H9 (cell line): ENCODE data around the gene ACBD3. TPM values are rescaled to one million over a fixed set of nuclear protein-coding genes. Genes with fewer than 3 reads are reported as not detected.

ENCODE experiments used
- DNase-seq: peaks from one replicate; pipeline ENCODE4 v3.0.0-alpha.2; 2017
- H2AFZ ChIP-seq: one replicate; pipeline ENCODE4 v1.6.1; 2013; ENCODE audit warnings: mild to moderate bottlenecking, low read length, control low read depth, moderate library complexity
- H2AK5ac ChIP-seq: 2 replicates; pipeline ENCODE4 v1.6.1; 2013; ENCODE audit warnings: low read length, control low read depth, mixed read lengths; ENCODE audit not compliant: insufficient read length
- H2BK120ac ChIP-seq: one replicate; pipeline ENCODE4 v1.6.1; 2013; ENCODE audit warnings: low read depth, mild to moderate bottlenecking, low read length, control low read depth, inconsistent platforms; ENCODE audit not compliant: poor library complexity, severe bottlenecking
- H2BK12ac ChIP-seq: 2 replicates; pipeline ENCODE4 v1.6.1; 2013; ENCODE audit warnings: low read length, control low read depth, mixed read lengths, low read depth; ENCODE audit not compliant: insufficient read length
- H2BK15ac ChIP-seq: 2 replicates; pipeline ENCODE4 v1.6.1; 2013; ENCODE audit warnings: low read depth, low read length, control low read depth
- H2BK20ac ChIP-seq: one replicate; pipeline ENCODE4 v1.6.1; 2013; ENCODE audit warnings: low read depth, mild to moderate bottlenecking, low read length, control low read depth, inconsistent platforms; ENCODE audit not compliant: poor library complexity, severe bottlenecking
- H2BK5ac ChIP-seq: 2 replicates; pipeline ENCODE4 v1.6.1; 2013; ENCODE audit warnings: low read length, control low read depth, mixed read lengths; ENCODE audit not compliant: insufficient read length
- H3K14ac ChIP-seq: 2 replicates; pipeline ENCODE4 v1.6.1; 2013; ENCODE audit warnings: low read length, control low read depth; ENCODE audit not compliant: insufficient read depth
- H3K18ac ChIP-seq: 2 replicates; pipeline ENCODE4 v1.6.1; 2013; ENCODE audit warnings: low read depth, mild to moderate bottlenecking, mixed read lengths, low read length, control low read depth; ENCODE audit not compliant: insufficient read length
- H3K23ac ChIP-seq: 2 replicates; pipeline ENCODE4 v1.6.1; 2013; ENCODE audit warnings: low read length, control low read depth, mixed read lengths, low read depth; ENCODE audit not compliant: insufficient read length
- H3K23me2 ChIP-seq: 2 replicates; pipeline ENCODE4 v1.6.1; 2013; ENCODE audit warnings: low read depth, mild to moderate bottlenecking, mixed read lengths, low read length, control low read depth; ENCODE audit not compliant: insufficient read length, poor library complexity, severe bottlenecking
- H3K27ac ChIP-seq: 2 replicates; pipeline ENCODE4 v1.5.1; 2013; ENCODE audit warnings: low read length, control low read depth, mixed read lengths, low read depth; ENCODE audit not compliant: insufficient read length
- H3K27me3 ChIP-seq: 2 replicates; pipeline ENCODE4 v1.6.1; 2013; ENCODE audit warnings: low read length, control low read depth, inconsistent platforms; ENCODE audit not compliant: insufficient read depth
- H3K4ac ChIP-seq: 2 replicates; pipeline ENCODE4 v1.6.1; 2013; ENCODE audit warnings: low read depth, mild to moderate bottlenecking, control low read depth, inconsistent platforms, low read length, moderate library complexity
- H3K4me1 ChIP-seq: 2 replicates; pipeline ENCODE4 v1.6.1; 2013; ENCODE audit warnings: low read length, control low read depth, inconsistent platforms; ENCODE audit not compliant: insufficient read depth
- H3K4me2 ChIP-seq: 2 replicates; pipeline ENCODE4 v1.6.1; 2013; ENCODE audit warnings: low read length, control low read depth, mixed read lengths; ENCODE audit not compliant: insufficient read length, insufficient read depth
- H3K56ac ChIP-seq: 2 replicates; pipeline ENCODE4 v1.6.1; 2013; ENCODE audit warnings: low read depth, mild to moderate bottlenecking, mixed read lengths, low read length, control low read depth; ENCODE audit not compliant: insufficient read length
- H3K79me1 ChIP-seq: 2 replicates; pipeline ENCODE4 v1.6.1; 2013; ENCODE audit warnings: low read depth, mild to moderate bottlenecking, moderate library complexity, low read length, control low read depth, inconsistent platforms; ENCODE audit not compliant: insufficient read depth, poor library complexity, severe bottlenecking
- H3K79me2 ChIP-seq: 2 replicates; pipeline ENCODE4 v1.6.1; 2013; ENCODE audit warnings: low read length, control low read depth, inconsistent platforms; ENCODE audit not compliant: insufficient read depth
- H3K9ac ChIP-seq: 2 replicates; pipeline ENCODE4 v1.6.1; 2013; ENCODE audit warnings: low read length, control low read depth, mixed read lengths; ENCODE audit not compliant: insufficient read length; ENCODE audit errors: extremely low read depth
- H3K9me3 ChIP-seq: one replicate; pipeline ENCODE4 v1.6.1; 2013; ENCODE audit warnings: low read depth, low read length, inconsistent platforms; ENCODE audit not compliant: control insufficient read depth
- H3T11ph ChIP-seq: one replicate; pipeline ENCODE4 v1.6.1; 2013; ENCODE audit warnings: mild to moderate bottlenecking, low read length, control low read depth, inconsistent platforms
- H4K20me1 ChIP-seq: one replicate; pipeline ENCODE4 v1.6.1; 2013; ENCODE audit not compliant: control insufficient read depth, insufficient read length, insufficient read depth
- H4K5ac ChIP-seq: 2 replicates; pipeline ENCODE4 v1.6.1; 2013; ENCODE audit warnings: low read depth, mild to moderate bottlenecking, mixed read lengths, low read length, control low read depth; ENCODE audit not compliant: insufficient read length
- H4K8ac ChIP-seq: replicated peaks from 2 replicates; pipeline ENCODE4 v1.6.1; 2013; ENCODE audit warnings: low read length, control low read depth, mixed read lengths, low read depth; ENCODE audit not compliant: insufficient read length
- H4K91ac ChIP-seq: 2 replicates; pipeline ENCODE4 v1.6.1; 2013; ENCODE audit warnings: low read depth, mild to moderate bottlenecking, moderate library complexity, mixed read lengths, low read length, control low read depth; ENCODE audit not compliant: insufficient read length
- H3K27ac Mint-ChIP-seq, 3 experiments: 2 replicates in 2 of 3; 3 replicates in 1 of 3; pipeline ENCODE4 v1.8.0; 2020 to 2021; ENCODE audit warnings: mixed read lengths in 3 of 3, mild to moderate bottlenecking in 1 of 3, moderate library complexity in 1 of 3
- H3K27me3 Mint-ChIP-seq: 2 replicates; pipeline ENCODE4 v1.8.0; 2021; ENCODE audit warnings: low read depth, mild to moderate bottlenecking, moderate library complexity, mixed read lengths
- H3K36me3 Mint-ChIP-seq, 3 experiments: 2 replicates in 2 of 3; 3 replicates in 1 of 3; pipeline ENCODE4 v1.8.0; 2020 to 2021; ENCODE audit warnings: low read depth in 3 of 3, mixed read lengths in 3 of 3; ENCODE audit not compliant: insufficient read depth in 1 of 3
- H3K4me1 Mint-ChIP-seq, 2 experiments: 2 replicates each; pipeline ENCODE4 v1.8.0; 2020; ENCODE audit warnings: mixed read lengths in 2 of 2
- H3K4me3 Mint-ChIP-seq, 2 experiments: 2 replicates in 1 of 2; 3 replicates in 1 of 2; pipeline ENCODE4 v1.8.0; 2020 to 2021; ENCODE audit warnings: mild to moderate bottlenecking in 2 of 2, mixed read lengths in 2 of 2, moderate library complexity in 1 of 2
- H3K9me3 Mint-ChIP-seq, 2 experiments: 2 replicates in 1 of 2; 3 replicates in 1 of 2; pipeline ENCODE4 v1.8.0; 2020; ENCODE audit warnings: mild to moderate bottlenecking in 2 of 2, mixed read lengths in 2 of 2, moderate library complexity in 1 of 2
- CTCF ChIP-seq: fragments of 200-600 bp; sonication (generic); conservative IDR thresholded peaks from 3 replicates; pipeline ENCODE4 v1.8.0; 2021; ENCODE audit warnings: antibody characterized with exemption, mild to moderate bottlenecking
- WGBS: extraction: QIAGEN DNeasy Blood & Tissue Kit; methylation state at CpG from one replicate; pipeline ENCODE4 v1.1.7; 2013; ENCODE audit warnings: missing lambda C conversion rate, low lambda C conversion rate, mixed read lengths; ENCODE audit not compliant: insufficient read length; ENCODE audit errors: extremely low coverage; 5-methylcytosine and 5-hydroxymethylcytosine counted together
- total RNA-seq: library from RNA; stranded (reverse); gene quantifications from 2 replicates; pipeline ENCODE4 v1.2.1, GENCODE V29; 2021

The ACBD3 gene
- total RNA-seq, 1 experiment from 2014 or later = 30.8 TPM

GRCh38 chr1:226116673-226117072 is 69.9 kb downstream of the ACBD3 start:
- no peaks in the 10 kb centered on the region for H3K79me1 ChIP-seq
- no peaks in the 10 kb centered on the region for H3K9me3 ChIP-seq
- H3K18ac ChIP-seq = no peak overlapping the region
- H3K14ac ChIP-seq = no peak overlapping the region; the same call in 1 of the 2 replicates
- peaks cover 5% of the 10 kb centered on the region for H3K23me2 ChIP-seq
- H3K4me1 ChIP-seq = peaks cover 11% of the 10 kb centered on the region
- no peak overlapping the region for H3K23ac ChIP-seq
- H3K4me3 Mint-ChIP-seq = no peak overlapping the region
- H3K27ac ChIP-seq = no peak overlapping the region
- H3K27me3 ChIP-seq = no peaks in the 10 kb centered on the region; the same call in 1 of the 2 replicates
- no peak for DNase-seq
- no peak overlapping the region for H3K9ac ChIP-seq
- no peaks in the 10 kb centered on the region for H4K20me1 ChIP-seq
- H3K4ac ChIP-seq = no peak overlapping the region
- H4K5ac ChIP-seq = no peak overlapping the region
- H2BK15ac ChIP-seq = no peak overlapping the region
- H2AFZ ChIP-seq = no peak overlapping the region
- TF ChIP-seq CTCF = no peak
- H2BK120ac ChIP-seq = no peak overlapping the region
- no peak overlapping the region for H3K4me2 ChIP-seq
- no peak overlapping the region for H4K8ac ChIP-seq
- H2BK12ac ChIP-seq = no peak overlapping the region
- H3K9me3 Mint-ChIP-seq = peaks cover 4 to 6% of the 10 kb centered on the region in 2 experiments; a peak in 4 of 5 replicates
- no peak overlapping the region for H3K27ac Mint-ChIP-seq
- H3K27me3 Mint-ChIP-seq = peaks cover 26% of the 10 kb centered on the region
- H2BK5ac ChIP-seq = no peak overlapping the region
- H3K56ac ChIP-seq = no peak overlapping the region
- H2AK5ac ChIP-seq = no peak overlapping the region
- no peaks in the 10 kb centered on the region for H3K79me2 ChIP-seq
- peaks cover 37 to 45% of the 10 kb centered on the region in 2 experiments for H3K4me1 Mint-ChIP-seq
- H3K36me3 Mint-ChIP-seq = peaks cover 0 to 4% (median 0%) of the 10 kb centered on the region in 3 experiments; a peak in 3 of 7 replicates
- no peak overlapping the region for H4K91ac ChIP-seq
- no CpG with 5 or more reads among the region's 3 CpGs for WGBS
- no peak overlapping the region for H3T11ph ChIP-seq
- H2BK20ac ChIP-seq = no peak overlapping the region
